SK-N-MC (cell line): ENCODE results near the gene PDLIM5.

Source experiments
- EZH2 ChIP-seq: fragments of 200-600 bp; sonication (generic); IDR thresholded peaks from one replicate; pipeline ENCODE4 v1.6.1; 2017; ENCODE audit warnings: antibody characterized with exemption
- FOXP2 ChIP-seq: optimal IDR thresholded peaks from 2 replicates; pipeline ENCODE3; 2011; ENCODE audit warnings: mild to moderate bottlenecking, moderate library complexity; ENCODE audit not compliant: insufficient read depth; ENCODE audit errors: extremely low read length, control extremely low read depth
- POLR2AphosphoS5 ChIP-seq: IDR thresholded peaks from 2 replicates; pipeline ENCODE4 v1.6.1; 2012; ENCODE audit warnings: mild to moderate bottlenecking, low read depth, low read length, borderline replicate concordance

DNA sequence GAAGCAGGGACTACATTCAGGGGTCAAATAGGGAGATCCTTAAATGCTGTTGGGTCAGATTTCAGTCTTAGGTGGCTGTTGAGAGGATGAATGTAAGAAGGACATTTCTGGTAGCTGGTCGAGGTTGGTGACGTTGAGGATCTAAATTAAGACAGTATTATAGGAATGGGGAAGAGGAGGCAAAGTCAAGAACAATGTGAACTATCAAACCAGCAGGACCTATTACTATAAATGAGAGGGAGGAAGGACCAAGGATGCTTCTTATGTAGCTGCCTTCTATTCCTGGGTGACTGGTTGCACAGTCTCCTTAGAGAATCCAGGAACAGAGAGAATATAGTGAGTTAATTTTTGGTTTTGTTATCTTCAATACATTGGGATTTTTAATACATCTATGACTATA lies 187.6 kb downstream of the PDLIM5 start:
- TF ChIP-seq EZH2 (no peak), POLR2AphosphoS5 (no peak), FOXP2 (no peak)
